ENCODE data around the gene HSD11B2.

HSD11B2 gene

DNA sequence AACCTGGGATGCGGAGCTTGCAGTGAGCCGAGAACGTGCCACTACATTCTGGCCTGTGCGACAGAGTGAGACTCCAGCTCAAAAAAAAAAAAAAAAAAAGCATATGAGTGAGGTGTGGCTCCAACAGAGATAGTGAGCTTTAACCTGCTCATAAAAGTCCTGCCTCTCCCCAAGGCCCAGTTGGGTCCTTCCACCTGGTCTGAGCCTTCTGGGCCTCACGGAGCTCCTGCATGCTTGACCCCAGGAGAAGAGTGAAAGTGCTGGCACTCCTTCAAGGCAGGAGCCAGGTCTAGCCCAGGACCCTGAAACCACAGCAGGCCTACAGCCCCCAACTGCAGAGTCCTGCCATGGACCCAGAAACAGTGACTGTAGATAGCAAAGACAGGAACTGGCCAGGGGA lies 17.7 kb downstream of the HSD11B2 start:
- Histone ChIP-seq H3K79me1 (ENCODE audit: low read length) (no peaks in the 10 kb centered on the region), H2BK5ac (ENCODE audit: low read depth, low read length, poor library complexity) (no peak overlapping the region), H3K4ac (ENCODE audit: low read depth, low read length) (no peak overlapping the region), H2BK12ac (ENCODE audit: low read length) (no peak overlapping the region), H3K4me3 (ENCODE audit: low read depth, low read length) (no peak overlapping the region), H2BK120ac (ENCODE audit: insufficient read depth, low read length, poor library complexity) (no peak overlapping the region), H4K91ac (ENCODE audit: low read depth, low read length) (no peak overlapping the region), H3K4me2 (ENCODE audit: low read length) (no peak overlapping the region), H3K79me2 (ENCODE audit: control insufficient read depth, insufficient read depth, low read length, poor library complexity) (no peaks in the 10 kb centered on the region), H3K27ac (ENCODE audit: low read depth, low read length) (no peak overlapping the region), H3K36me3 (ENCODE audit: control insufficient read depth in 1 of 2, insufficient read depth in 2 of 2, low read length in 2 of 2) (peaks cover 56 to 69% of the 10 kb centered on the region in 2 experiments), H3K9ac (ENCODE audit: low read length) (no peak overlapping the region), H3K27me3 (ENCODE audit: insufficient read depth, low read length) (no peaks in the 10 kb centered on the region), H4K12ac (ENCODE audit: low read depth, low read length) (no peak overlapping the region), H3K9me3 (ENCODE audit: insufficient read depth, low read depth, low read length) (no peaks in the 10 kb centered on the region), H3K18ac (ENCODE audit: low read length) (no peak overlapping the region), H2AFZ (ENCODE audit: insufficient read depth, low read length, poor library complexity) (no peak overlapping the region), H2AK5ac (ENCODE audit: low read length) (no peak overlapping the region), H3K14ac (ENCODE audit: low read length) (no peak overlapping the region), H4K8ac (ENCODE audit: low read depth, low read length) (no peak overlapping the region), H3K4me1 (ENCODE audit: control insufficient read depth in 1 of 2, insufficient read depth in 2 of 2, low read length in 2 of 2) (no peaks in the 10 kb centered on the region), H3K23ac (ENCODE audit: low read length) (no peak overlapping the region)
- no CpG with 5 or more reads among the region's 5 CpGs for WGBS (ENCODE audit: extremely low coverage, insufficient coverage, insufficient read length)
- no peak for DNase-seq

DNA sequence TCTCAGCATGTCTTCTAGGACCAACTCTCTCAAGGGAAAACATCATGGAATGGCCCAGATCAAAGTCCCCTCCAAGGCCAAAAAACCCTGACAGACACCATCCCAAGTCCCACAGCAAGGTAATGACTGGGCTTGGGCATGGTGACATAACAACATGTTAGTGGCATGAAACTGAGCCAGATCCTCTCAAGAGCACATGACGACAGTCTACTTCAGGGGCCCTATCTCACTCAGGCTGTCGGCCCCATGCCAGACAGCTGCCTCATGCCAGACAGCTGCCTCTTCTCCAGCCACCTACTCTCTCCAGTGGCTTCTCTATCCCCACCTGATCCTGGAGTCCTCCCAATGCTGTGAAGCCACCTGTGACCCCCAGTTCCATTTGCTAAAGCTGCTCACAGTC lies 18.4 kb downstream of the HSD11B2 start:
- no peaks in the 10 kb centered on the region for H3K27me3 ChIP-seq (ENCODE audit: insufficient read depth, low read length)
- no peak overlapping the region for H3K4me3 ChIP-seq (ENCODE audit: low read depth, low read length)
- H4K91ac ChIP-seq (ENCODE audit: low read depth, low read length), result no peak overlapping the region
- H3K36me3 ChIP-seq (ENCODE audit: control insufficient read depth in 1 of 2, insufficient read depth in 2 of 2, low read length in 2 of 2), result peaks cover 53 to 63% of the 10 kb centered on the region in 2 experiments
- no CpG with 5 or more reads among the region's 2 CpGs for WGBS (ENCODE audit: extremely low coverage, insufficient coverage, insufficient read length)
- no peak overlapping the region for H3K27ac ChIP-seq (ENCODE audit: low read depth, low read length)
- H3K4me2 ChIP-seq (ENCODE audit: low read length), result no peak overlapping the region
- no peak overlapping the region for H2BK5ac ChIP-seq (ENCODE audit: low read depth, low read length, poor library complexity)
- no peak overlapping the region for H2AFZ ChIP-seq (ENCODE audit: insufficient read depth, low read length, poor library complexity)
- H2BK120ac ChIP-seq (ENCODE audit: insufficient read depth, low read length, poor library complexity), result no peak overlapping the region
- no peak overlapping the region for H3K14ac ChIP-seq (ENCODE audit: low read length)
- H3K4me1 ChIP-seq (ENCODE audit: control insufficient read depth in 1 of 2, insufficient read depth in 2 of 2, low read length in 2 of 2), result peaks cover 0 to 5% of the 10 kb centered on the region in 2 experiments
- no peak overlapping the region for H2BK12ac ChIP-seq (ENCODE audit: low read length)
- no peak for DNase-seq
- no peak overlapping the region for H4K12ac ChIP-seq (ENCODE audit: low read depth, low read length)
- no peaks in the 10 kb centered on the region for H3K79me1 ChIP-seq (ENCODE audit: low read length)
- no peaks in the 10 kb centered on the region for H3K79me2 ChIP-seq (ENCODE audit: control insufficient read depth, insufficient read depth, low read length, poor library complexity)
- H3K9me3 ChIP-seq (ENCODE audit: insufficient read depth, low read depth, low read length), result no peaks in the 10 kb centered on the region
- H3K18ac ChIP-seq (ENCODE audit: low read length), result no peak overlapping the region
- no peak overlapping the region for H3K4ac ChIP-seq (ENCODE audit: low read depth, low read length)
- H4K8ac ChIP-seq (ENCODE audit: low read depth, low read length), result no peak overlapping the region
- H3K9ac ChIP-seq (ENCODE audit: low read length), result no peak overlapping the region
- H3K23ac ChIP-seq (ENCODE audit: low read length), result no peak overlapping the region
- H2AK5ac ChIP-seq (ENCODE audit: low read length), result no peak overlapping the region

DNA sequence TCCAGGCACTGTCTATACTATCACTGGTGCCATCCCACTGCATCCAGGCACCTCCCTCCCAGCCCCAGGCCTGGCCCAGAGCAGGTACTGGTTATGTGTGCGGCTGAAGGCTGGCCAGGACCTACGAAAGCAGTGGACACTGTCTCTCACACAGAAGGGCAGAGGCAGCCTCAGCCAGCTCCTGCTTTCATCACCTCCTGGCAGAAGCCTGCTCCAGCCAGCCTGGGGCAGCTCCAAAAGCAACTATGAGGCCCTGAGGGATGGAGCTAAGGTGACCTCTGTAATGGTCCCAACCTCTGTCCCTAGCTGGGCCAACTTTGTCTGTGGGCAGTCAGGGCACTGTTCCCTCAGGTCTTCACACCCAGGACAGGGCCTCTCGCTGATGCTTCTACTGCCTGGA lies 18.8 kb downstream of the HSD11B2 start:
- Histone ChIP-seq H2AFZ (ENCODE audit: insufficient read depth, low read length, poor library complexity) (no peak overlapping the region), H3K14ac (ENCODE audit: low read length) (no peak overlapping the region), H2BK120ac (ENCODE audit: insufficient read depth, low read length, poor library complexity) (no peak overlapping the region), H4K12ac (ENCODE audit: low read depth, low read length) (no peak overlapping the region), H3K23ac (ENCODE audit: low read length) (no peak overlapping the region), H3K36me3 (ENCODE audit: control insufficient read depth in 1 of 2, insufficient read depth in 2 of 2, low read length in 2 of 2) (peaks cover 49 to 59% of the 10 kb centered on the region in 2 experiments), H3K27me3 (ENCODE audit: insufficient read depth, low read length) (no peaks in the 10 kb centered on the region), H3K79me2 (ENCODE audit: control insufficient read depth, insufficient read depth, low read length, poor library complexity) (no peaks in the 10 kb centered on the region), H3K27ac (ENCODE audit: low read depth, low read length) (no peak overlapping the region), H3K9me3 (ENCODE audit: insufficient read depth, low read depth, low read length) (no peaks in the 10 kb centered on the region), H2BK12ac (ENCODE audit: low read length) (no peak overlapping the region), H3K79me1 (ENCODE audit: low read length) (no peaks in the 10 kb centered on the region), H3K4me2 (ENCODE audit: low read length) (no peak overlapping the region), H4K91ac (ENCODE audit: low read depth, low read length) (no peak overlapping the region), H3K4me1 (ENCODE audit: control insufficient read depth in 1 of 2, insufficient read depth in 2 of 2, low read length in 2 of 2) (peaks cover 0 to 5% of the 10 kb centered on the region in 2 experiments), H4K8ac (ENCODE audit: low read depth, low read length) (no peak overlapping the region), H3K9ac (ENCODE audit: low read length) (no peak overlapping the region), H2BK5ac (ENCODE audit: low read depth, low read length, poor library complexity) (no peak overlapping the region), H3K18ac (ENCODE audit: low read length) (no peak overlapping the region), H3K4ac (ENCODE audit: low read depth, low read length) (no peak overlapping the region), H2AK5ac (ENCODE audit: low read length) (no peak overlapping the region), H3K4me3 (ENCODE audit: low read depth, low read length) (no peak overlapping the region)
- WGBS (ENCODE audit: extremely low coverage, insufficient coverage, insufficient read length), result no CpG with 5 or more reads among the region's 3 CpGs
- DNase-seq, result no peak

DNA sequence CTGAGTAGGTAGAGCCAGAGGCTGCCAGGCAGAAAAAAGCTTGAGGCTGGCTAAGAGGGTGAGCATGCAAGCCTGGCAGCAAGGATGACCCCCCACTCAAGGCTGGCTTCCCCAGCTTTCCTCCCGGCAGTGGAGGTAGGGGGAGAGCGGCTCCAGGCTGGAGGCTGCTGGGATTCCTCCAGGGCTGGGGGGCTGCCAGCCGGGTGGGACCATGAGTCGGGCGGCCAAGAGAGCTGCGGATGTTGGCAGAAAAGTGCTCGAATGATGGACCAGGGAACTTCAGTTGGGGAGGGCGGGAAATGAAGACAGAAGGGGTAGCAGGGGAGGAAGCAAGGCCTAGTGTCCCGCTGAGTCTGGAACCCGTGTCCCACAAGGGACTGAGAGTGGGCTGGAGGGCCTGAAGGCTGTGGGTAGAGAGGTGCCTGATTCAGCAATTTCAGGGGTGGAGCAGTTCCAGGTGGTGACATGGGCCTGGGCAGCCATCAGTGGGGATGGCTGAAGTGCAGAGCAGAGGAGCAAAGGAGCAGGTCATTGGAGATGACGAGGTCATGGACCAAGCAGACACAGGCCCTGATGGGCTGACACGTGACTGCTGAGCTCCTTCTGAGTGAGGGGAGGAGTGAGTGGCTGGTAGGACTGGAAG lies 20.3 kb downstream of the HSD11B2 start:
- no peak overlapping the region for H4K91ac ChIP-seq (ENCODE audit: low read depth, low read length)
- peaks cover 2 to 5% of the 10 kb centered on the region in 2 experiments for H3K4me1 ChIP-seq (ENCODE audit: control insufficient read depth in 1 of 2, insufficient read depth in 2 of 2, low read length in 2 of 2)
- H3K23ac ChIP-seq (ENCODE audit: low read length), result no peak overlapping the region
- H2BK5ac ChIP-seq (ENCODE audit: low read depth, low read length, poor library complexity), result no peak overlapping the region
- H3K79me2 ChIP-seq (ENCODE audit: control insufficient read depth, insufficient read depth, low read length, poor library complexity), result no peaks in the 10 kb centered on the region
- no peak overlapping the region for H3K14ac ChIP-seq (ENCODE audit: low read length)
- H3K4ac ChIP-seq (ENCODE audit: low read depth, low read length), result no peak overlapping the region
- no CpG with 5 or more reads among the region's 12 CpGs for WGBS (ENCODE audit: extremely low coverage, insufficient coverage, insufficient read length)
- H3K9me3 ChIP-seq (ENCODE audit: insufficient read depth, low read depth, low read length), result no peaks in the 10 kb centered on the region
- no peak overlapping the region for H3K4me3 ChIP-seq (ENCODE audit: low read depth, low read length)
- no peak overlapping the region for H2AK5ac ChIP-seq (ENCODE audit: low read length)
- H3K27ac ChIP-seq (ENCODE audit: low read depth, low read length), result no peak overlapping the region
- no peak overlapping the region for H4K12ac ChIP-seq (ENCODE audit: low read depth, low read length)
- no peak overlapping the region for H3K18ac ChIP-seq (ENCODE audit: low read length)
- H4K8ac ChIP-seq (ENCODE audit: low read depth, low read length), result no peak overlapping the region
- no peak overlapping the region for H2BK12ac ChIP-seq (ENCODE audit: low read length)
- no peak overlapping the region for H2AFZ ChIP-seq (ENCODE audit: insufficient read depth, low read length, poor library complexity)
- DNase-seq, result no peak
- no peak overlapping the region for H2BK120ac ChIP-seq (ENCODE audit: insufficient read depth, low read length, poor library complexity)
- H3K79me1 ChIP-seq (ENCODE audit: low read length), result no peaks in the 10 kb centered on the region
- H3K27me3 ChIP-seq (ENCODE audit: insufficient read depth, low read length), result no peaks in the 10 kb centered on the region
- peaks cover 39 to 50% of the 10 kb centered on the region in 2 experiments for H3K36me3 ChIP-seq (ENCODE audit: control insufficient read depth in 1 of 2, insufficient read depth in 2 of 2, low read length in 2 of 2)
- no peak overlapping the region for H3K4me2 ChIP-seq (ENCODE audit: low read length)
- H3K9ac ChIP-seq (ENCODE audit: low read length), result no peak overlapping the region

Data from trophoblast cell (in vitro differentiated cells and primary cell).